IMR-90 (cell line): Measurements from ENCODE around the gene EPHA2.
A peak's percentile ranks its signal among the peaks of the same experiment; 100 is the strongest.

Source experiments
- CTCF ChIP-seq: conservative IDR thresholded peaks from 2 replicates; pipeline ENCODE4 v1.5.1; 2012; ENCODE audit warnings: mild to moderate bottlenecking, low read depth, low read length, improper control_type of control experiment
- MAZ ChIP-seq: IDR thresholded peaks from 2 replicates; pipeline ENCODE4 v1.6.1; 2012; ENCODE audit warnings: low read depth, mild to moderate bottlenecking, low read length, improper control_type of control experiment, moderate library complexity, borderline replicate concordance
- NFE2L2 ChIP-seq: fragments of 150-350 bp; IDR thresholded peaks from 2 replicates; pipeline ENCODE4 v1.6.1; 2016; ENCODE audit warnings: low read depth, mild to moderate bottlenecking, low read length
- POLR2A ChIP-seq: IDR thresholded peaks from 2 replicates; pipeline ENCODE4 v1.6.1; 2012; ENCODE audit warnings: mild to moderate bottlenecking, low read depth, low read length
- RCOR1 ChIP-seq: IDR thresholded peaks from 2 replicates; pipeline ENCODE4 v1.6.1; 2012; ENCODE audit warnings: mild to moderate bottlenecking, low read length, improper control_type of control experiment; ENCODE audit not compliant: insufficient replicate concordance
- RFX5 ChIP-seq: IDR thresholded peaks from 2 replicates; pipeline ENCODE4 v1.8.0; 2012; ENCODE audit warnings: low read depth, mild to moderate bottlenecking, low read length, moderate library complexity
- USF2 ChIP-seq: fragments of 150-350 bp; IDR thresholded peaks from 2 replicates; pipeline ENCODE4 v1.6.1; 2017; ENCODE audit warnings: mild to moderate bottlenecking, antibody characterized with exemption, low read length, low read depth

- no peak for TF ChIP-seq POLR2A
- no peak for TF ChIP-seq CTCF
- no peak for TF ChIP-seq USF2
- TF ChIP-seq RCOR1: no peak
- TF ChIP-seq MAZ: peak; percentile 42; the same call in 1 of the 2 replicates
- no peak for TF ChIP-seq NFE2L2
- no peak for TF ChIP-seq RFX5
Measured at GRCh38 chr1:16143566-16144324, 12.1 kb downstream of the EPHA2 start.
